K562 (cell line): ENCODE results near the gene DYSF. TPM values are rescaled to one million over a fixed set of nuclear protein-coding genes. Genes with fewer than 3 reads are reported as not detected.

Source experiments
- ATAC-seq: fragments of 200-7000 bp; cut with Tn5 transposase; 3 replicates; pipeline ENCODE4 v1.9.1; 2020; ENCODE audit warnings: moderate library complexity
- BruUV-seq: library from RNA; stranded (reverse); fragments of 400-500 nt; replicated peaks from 2 replicates; lab custom pipeline; 2021; lab: Mats Ljungman, UMichigan
- CTCF ChIA-PET: fragments of 300-600 bp; formaldehyde crosslinking; extraction: SDS; loops from one replicate; lab custom pipeline; 2021; ENCODE audit warnings: low intra/inter-chr PET ratio; lab: Yijun Ruan, JAX
- POLR2A ChIA-PET: fragments of 300-600, 350-650 bp; sonication (Branson Sonifier 250); formaldehyde crosslinking; extraction: SDS; loops from one replicate; lab custom pipeline; 2021; ENCODE audit warnings: antibody characterized with exemption, inconsistent platforms; lab: Yijun Ruan, JAX
- DNase-seq, 4 experiments: peaks; one replicate each; pipeline versions ENCODE4 v3.0.0 to v3.0.0-alpha.2; 2011 to 2018; ENCODE audit warnings: low spot score in 3 of 4, mixed read lengths in 3 of 4; ENCODE audit errors: extremely low read depth in 1 of 4
- FAIRE-seq: peaks from 2 replicates; lab custom pipeline; 2011; peaks lifted over from hg19 to GRCh38; lab: Jason Lieb, UNC
- H2AFZ ChIP-seq: 2 replicates; pipeline ENCODE4 v1.6.0; 2011; ENCODE audit warnings: low read depth, low read length, control low read depth, inconsistent platforms
- H3K27ac ChIP-seq: fragments of 200-600 bp; 3 replicates; pipeline ENCODE4 v1.8.0; 2011; ENCODE audit warnings: low read depth, mild to moderate bottlenecking, control low read depth, inconsistent platforms, low read length, moderate library complexity, mixed read lengths; ENCODE audit errors: extremely low read depth
- H3K27me3 ChIP-seq, 2 experiments: fragments of 300-600 bp in 1 of 2; 2 replicates in 1 of 2; 3 replicates in 1 of 2; pipeline versions ENCODE4 v1.6.0 to v1.8.0; 2011; ENCODE audit warnings: inconsistent platforms in 2 of 2, low read length in 2 of 2, mild to moderate bottlenecking in 1 of 2, mixed read lengths in 1 of 2, moderate library complexity in 1 of 2; ENCODE audit not compliant: control insufficient read depth in 2 of 2, insufficient read depth in 2 of 2
- H3K36me3 ChIP-seq: fragments of 300-600 bp; 3 replicates; pipeline ENCODE4 v1.8.0; 2011; ENCODE audit warnings: mild to moderate bottlenecking, low read length, inconsistent platforms; ENCODE audit not compliant: control insufficient read depth, insufficient read depth
- H3K4me1 ChIP-seq, 2 experiments: fragments of 200-600 bp in 1 of 2; replicated peaks in 1 of 2; 2 replicates in 1 of 2; 3 replicates in 1 of 2; pipeline versions ENCODE4 v1.5.1 to v1.8.0; 2011; ENCODE audit warnings: inconsistent platforms in 2 of 2, low read length in 2 of 2, mild to moderate bottlenecking in 1 of 2, mixed read lengths in 1 of 2, moderate library complexity in 1 of 2; ENCODE audit not compliant: control insufficient read depth in 2 of 2, insufficient read depth in 2 of 2
- H3K4me2 ChIP-seq: 2 replicates; pipeline ENCODE4 v1.6.1; 2011; ENCODE audit warnings: low read length, control low read depth, inconsistent platforms, mixed read lengths; ENCODE audit not compliant: insufficient read depth
- H3K4me3 ChIP-seq: fragments of 200-600 bp; sonication (generic), shearing (Covaris generic); 2 replicates; pipeline ENCODE4 v1.5.1; 2016; ENCODE audit warnings: control low read depth, inconsistent platforms
- H3K79me2 ChIP-seq: fragments of 200-600 bp; 3 replicates; pipeline ENCODE4 v1.8.0; 2011; ENCODE audit warnings: low read length, inconsistent platforms; ENCODE audit not compliant: control insufficient read depth, insufficient read depth
- H3K9ac ChIP-seq, 2 experiments: 2 replicates each; pipeline versions ENCODE4 v1.6.0 to v1.6.1; 2011; ENCODE audit warnings: low read depth in 2 of 2, low read length in 2 of 2, control low read depth in 1 of 2, inconsistent platforms in 1 of 2, mild to moderate bottlenecking in 1 of 2, mixed read lengths in 1 of 2; ENCODE audit not compliant: insufficient read depth in 1 of 2
- H3K9me1 ChIP-seq: one replicate; pipeline ENCODE4 v1.6.0; 2011; ENCODE audit warnings: inconsistent platforms, mild to moderate bottlenecking, low read length, moderate library complexity; ENCODE audit not compliant: control insufficient read depth, insufficient read depth
- H3K9me3 ChIP-seq: replicated peaks from 2 replicates; pipeline ENCODE4 v1.5.1; 2011; ENCODE audit warnings: low read depth, low read length, inconsistent platforms; ENCODE audit not compliant: control insufficient read depth, insufficient read depth
- H4K20me1 ChIP-seq: replicated peaks from 2 replicates; pipeline ENCODE4 v1.6.1; 2011; ENCODE audit warnings: low read length, inconsistent platforms, mixed read lengths; ENCODE audit not compliant: control insufficient read depth, insufficient read depth
- MLX ChIP-seq, 2 experiments: fragments of 450-650 bp in 1 of 2; sonication (generic) in 1 of 2; formaldehyde crosslinking; conservative IDR thresholded peaks; 2 replicates each; pipeline versions ENCODE4 v1.4.0 to v1.8.1; 2020 to 2022; ENCODE audit warnings: mild to moderate bottlenecking in 1 of 2, missing genetic modification reagents in 1 of 2
- NFIC ChIP-seq: fragments of 450-650 bp; IDR thresholded peaks from 2 replicates; pipeline ENCODE4 v1.6.1; 2017; ENCODE audit warnings: mild to moderate bottlenecking, inconsistent platforms
- NFIX ChIP-seq: fragments of 250-450 bp; sonication (Bioruptor Pico); IDR thresholded peaks from 2 replicates; pipeline ENCODE4 v1.4.0; 2020; ENCODE audit warnings: low read depth, mild to moderate bottlenecking, moderate library complexity
- THRAP3 ChIP-seq: fragments of 450-650 bp; IDR thresholded peaks from 2 replicates; pipeline ENCODE4 v1.6.1; 2016; ENCODE audit warnings: mild to moderate bottlenecking, inconsistent platforms, borderline replicate concordance
- TSC22D4 ChIP-seq: fragments of 450-650 bp; IDR thresholded peaks from 2 replicates; pipeline ENCODE4 v1.6.1; 2016; ENCODE audit warnings: missing genetic modification characterization, missing biosample characterization, control low read depth
- ZNF785 ChIP-seq: fragments of 250-450 bp; sonication (Bioruptor Pico); IDR thresholded peaks from 2 replicates; pipeline ENCODE4 v1.4.0; 2020; ENCODE audit warnings: mild to moderate bottlenecking
- WGBS: fragments of 100-300 bp; shearing (Covaris generic); methylation state at CpG from one replicate; pipeline ENCODE4 v1.1.6; 2016; ENCODE audit warnings: low coverage, mixed read lengths; ENCODE audit not compliant: insufficient coverage; ENCODE audit errors: missing lambda C conversion rate; 5-methylcytosine and 5-hydroxymethylcytosine counted together
- in situ Hi-C: fragments of 300-500 bp; cut with MboI; formaldehyde crosslinking; loops from 4 replicates; pipeline ENCODE4 v1.15.0; 2018; ENCODE audit warnings: inconsistent platforms, mixed read lengths
- intact Hi-C: fragments of 100-400 bp; cut with micrococcal nuclease; formaldehyde crosslinking; loops from 2 replicates; pipeline ENCODE4 v1.14.2; 2022
- polyA plus RNA-seq, 8 experiments: library from polyadenylated mRNA; depleted of rRNA in 4 of 8; stranded (reverse) in 5 of 8; unstranded in 3 of 8; fragments of >200 nt; fragmentation: Nextera tagmentation in 2 of 8; fragmentation: Illumina TruSeq in 1 of 8; extraction: Ambion mirVana in 2 of 8; extraction: Trizol in 1 of 8; gene quantifications; 2 replicates each; pipeline versions ENCODE4 v1.2.1 to v1.2.3, GENCODE V29; 2011 to 2014; ENCODE audit warnings: inconsistent platforms in 1 of 8, missing spikeins in 1 of 8
- total RNA-seq, 7 experiments: library from RNA; depleted of rRNA in 6 of 7; stranded (reverse); fragments of >200 nt in 6 of 7; fragmentation: Illumina TruSeq in 2 of 7; extraction: Trizol in 2 of 7; gene quantifications; 2 replicates each; pipeline versions ENCODE4 v1.2.1 to v1.2.3, GENCODE V29; 2011 to 2021; ENCODE audit warnings: low replicate concordance in 1 of 7

Gene DYSF
- total and polyA plus RNA-seq, 9 of the 15 experiments (the other 6 are each of a cell fraction or from before 2014, with no cell fraction given) = 0.01 to 0.80 (median 0.29) TPM

GRCh38 chr2:71505086-71505769 is 51.9 kb downstream of the DYSF start:
- Histone ChIP-seq H3K79me2 (no peaks in the 10 kb centered on the region), H3K4me3 (no peak overlapping the region), H2AFZ (no peak overlapping the region), H3K9me1 (no peaks in the 10 kb centered on the region), H3K4me2 (no peak overlapping the region), H3K36me3 (no peaks in the 10 kb centered on the region), H3K9ac (no peak overlapping the region), H4K20me1 (peaks cover 6% of the 10 kb centered on the region), H3K4me1 (no peaks in the 10 kb centered on the region; a peak in 1 of 5 replicates), H3K9me3 (no peaks in the 10 kb centered on the region), H3K27me3 (peaks cover 0 to 20% of the 10 kb centered on the region in 2 experiments; a peak in 2 of 5 replicates), H3K27ac (no peak overlapping the region)
- POLR2A ChIA-PET = no interaction called here
- intact Hi-C loops = no loop called here
- WGBS = 4% methylated on average over 9 of the region's 9 CpGs
- DNase-seq (peak in 2 of 4 experiments; percentile 12 to 29), ATAC-seq (peak; percentile 11; the same call in 1 of the 3 replicates), FAIRE-seq (no peak)
- TF ChIP-seq ZNF785 (CRISPR knock-in tag) (no peak), NFIC (peak; percentile 94), TSC22D4 (tag) (no peak), NFIX (peak; percentile 72), MLX (CRISPR knock-in tag; conservative IDR thresholded peaks at IDR 0.05) (no peak), THRAP3 (no peak)
- no TSS peak for BruUV-seq
- CTCF ChIA-PET = no interaction called here
- in situ Hi-C loops = loop anchor here (5.0 kb wide), 2 partner anchors 203 to 348 kb away; no protein-coding TSS in a partner anchor
